Vagina (tissue), 2 donors: ENCODE results near the gene MEN1. TPM values are rescaled to one million over a fixed set of nuclear protein-coding genes. Genes with fewer than 3 reads are reported as not detected.

Experiments
- DNase-seq, 2 donors: peaks; one replicate each; pipeline ENCODE4 v3.0.0-alpha.2; 2017; ENCODE audit errors: extremely low spot score in 2 of 2
- H3K27ac ChIP-seq: fragments of 200-600 bp; sonication (generic); one replicate; pipeline ENCODE4 v1.5.1; 2019
- H3K27me3 ChIP-seq: fragments of 200-600 bp; sonication (generic); one replicate; pipeline ENCODE4 v1.5.1; 2019
- H3K36me3 ChIP-seq, 2 donors: fragments of 200-600 bp; sonication (generic); one replicate each; pipeline ENCODE4 v1.5.1; 2017 to 2019
- H3K4me1 ChIP-seq: fragments of 200-600 bp; sonication (generic); one replicate; pipeline ENCODE4 v1.5.1; 2019
- H3K4me3 ChIP-seq, 2 donors: fragments of 200-600 bp; sonication (generic); 1 replicate in 1 of 2; 2 replicates in 1 of 2; pipeline ENCODE4 v1.5.1; 2016 to 2019
- H3K9me3 ChIP-seq: fragments of 200-600 bp; sonication (generic); one replicate; pipeline ENCODE4 v1.5.1; 2019
- POLR2A ChIP-seq, 2 donors: fragments of 450-650 bp; IDR thresholded peaks; one replicate each; pipeline ENCODE4 v1.6.1; 2017; ENCODE audit warnings: antibody characterized with exemption in 2 of 2, mild to moderate bottlenecking in 2 of 2, moderate library complexity in 2 of 2
- POLR2AphosphoS5 ChIP-seq, 2 donors: sonication (generic); formaldehyde crosslinking; IDR thresholded peaks; one replicate each; pipeline ENCODE4 v1.9.0; 2017; ENCODE audit warnings: antibody characterized with exemption in 2 of 2, mild to moderate bottlenecking in 2 of 2, low read depth in 1 of 2; ENCODE audit not compliant: insufficient read depth in 1 of 2
- intact Hi-C: fragments of 100-400 bp; cut with DNase I; formaldehyde crosslinking; loops from one replicate; pipeline ENCODE4 v1.15.1; 2023
- total RNA-seq: library from RNA; depleted of rRNA; stranded (reverse); fragments of >200 nt; gene quantifications from one replicate; pipeline ENCODE4 v1.2.3, GENCODE V29; 2016
- TF ChIP-seq, protein P1 (sequence below), 3 experiments: fragments of 450-650 bp in 2 of 3; fragments of 200-600 bp in 1 of 3; sonication (generic) in 1 of 3; IDR thresholded peaks; one replicate each; pipeline ENCODE4 v1.5.1; 2017 to 2019; ENCODE audit warnings: antibody characterized with exemption in 3 of 3, mild to moderate bottlenecking in 2 of 3, moderate library complexity in 2 of 3

MEN1 gene
- total RNA-seq, 1 donor from 2014 or later = 27.0 TPM

DNA sequence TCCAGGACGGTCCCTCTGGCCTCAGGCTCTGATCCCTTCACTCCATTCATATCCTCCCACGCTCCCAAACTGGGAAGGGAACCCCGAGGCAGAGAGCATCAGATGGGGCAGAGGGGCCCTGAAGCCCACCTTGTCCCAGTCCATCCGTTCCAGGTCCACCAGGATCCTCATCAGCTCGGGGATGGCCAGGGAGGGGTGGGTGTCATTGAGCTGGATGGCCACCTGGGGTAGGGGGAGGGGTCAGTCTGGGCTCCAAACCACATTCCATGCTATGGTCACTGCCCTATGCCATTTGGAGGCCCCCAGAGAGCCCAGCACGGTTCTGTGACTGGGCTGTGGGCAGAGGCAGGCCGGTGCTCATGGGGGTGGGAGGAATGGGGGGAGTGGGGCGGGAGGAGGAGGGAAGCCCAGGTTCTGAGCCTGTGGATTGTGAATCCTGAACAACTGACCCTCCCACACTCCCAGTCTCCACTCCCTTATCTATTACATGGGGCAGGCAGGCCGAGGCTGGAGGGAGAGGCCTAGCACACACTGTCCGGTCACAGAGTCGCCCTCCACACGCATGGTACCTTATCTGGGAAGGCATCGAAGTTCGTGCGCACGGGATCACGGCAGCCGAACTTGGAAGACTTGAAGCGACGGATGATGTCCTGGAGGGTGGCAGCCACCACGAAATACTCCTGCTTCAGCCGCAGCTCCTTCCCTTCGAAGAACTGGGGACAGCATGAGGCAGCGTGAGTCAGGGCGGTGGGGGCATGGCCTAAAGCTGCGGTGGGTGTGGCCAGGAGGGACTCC is 56.0 kb downstream of the MEN1 start:
- DNase-seq = no peak
- H3K4me3 ChIP-seq = no peak overlapping the region
- intact Hi-C loops = no loop called here
- no peak overlapping the region for H3K27ac ChIP-seq
- H3K36me3 ChIP-seq = no peaks in the 10 kb centered on the region
- no peaks in the 10 kb centered on the region for H3K9me3 ChIP-seq
- H3K27me3 ChIP-seq = no peaks in the 10 kb centered on the region
- H3K4me1 ChIP-seq = peaks cover 4% of the 10 kb centered on the region
- no peak for TF ChIP-seq POLR2A (IDR thresholded peaks at IDR 0.05)
- TF ChIP-seq, protein P1, sequence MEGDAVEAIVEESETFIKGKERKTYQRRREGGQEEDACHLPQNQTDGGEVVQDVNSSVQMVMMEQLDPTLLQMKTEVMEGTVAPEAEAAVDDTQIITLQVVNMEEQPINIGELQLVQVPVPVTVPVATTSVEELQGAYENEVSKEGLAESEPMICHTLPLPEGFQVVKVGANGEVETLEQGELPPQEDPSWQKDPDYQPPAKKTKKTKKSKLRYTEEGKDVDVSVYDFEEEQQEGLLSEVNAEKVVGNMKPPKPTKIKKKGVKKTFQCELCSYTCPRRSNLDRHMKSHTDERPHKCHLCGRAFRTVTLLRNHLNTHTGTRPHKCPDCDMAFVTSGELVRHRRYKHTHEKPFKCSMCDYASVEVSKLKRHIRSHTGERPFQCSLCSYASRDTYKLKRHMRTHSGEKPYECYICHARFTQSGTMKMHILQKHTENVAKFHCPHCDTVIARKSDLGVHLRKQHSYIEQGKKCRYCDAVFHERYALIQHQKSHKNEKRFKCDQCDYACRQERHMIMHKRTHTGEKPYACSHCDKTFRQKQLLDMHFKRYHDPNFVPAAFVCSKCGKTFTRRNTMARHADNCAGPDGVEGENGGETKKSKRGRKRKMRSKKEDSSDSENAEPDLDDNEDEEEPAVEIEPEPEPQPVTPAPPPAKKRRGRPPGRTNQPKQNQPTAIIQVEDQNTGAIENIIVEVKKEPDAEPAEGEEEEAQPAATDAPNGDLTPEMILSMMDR (IDR thresholded peaks at IDR 0.05) = no peak
- no peak for TF ChIP-seq POLR2AphosphoS5 (IDR thresholded peaks at IDR 0.05; ENCODE audit: insufficient read depth in 1 of 2, low read depth in 1 of 2)

Other genes with a start within 250 kb of the MEN1 start
- not detected for gene SLC22A12, start 219.3 kb downstream of the MEN1 start, total RNA-seq
- gene NRXN2, start 87.4 kb downstream of the MEN1 start, total RNA-seq = 16.9 TPM
- 27.5 TPM for gene RASGRP2, start 66.4 kb downstream of the MEN1 start, total RNA-seq
- gene PYGM, start 50.6 kb downstream of the MEN1 start, total RNA-seq = 0.98 TPM
- gene SF1, start 32.0 kb downstream of the MEN1 start, total RNA-seq = 278 TPM
- 20.6 TPM for gene MAP4K2, start 7.3 kb downstream of the MEN1 start, total RNA-seq
- 13.0 TPM for gene CDC42BPG, start 34.1 kb upstream of the MEN1 start, total RNA-seq
- gene EHD1, start 68.1 kb upstream of the MEN1 start, total RNA-seq = 61.6 TPM
- gene ATG2A, start 106.7 kb upstream of the MEN1 start, total RNA-seq = 27.0 TPM
- gene PPP2R5B, start 114.1 kb upstream of the MEN1 start, total RNA-seq = 16.9 TPM
- not detected for gene GPHA2, start 125.3 kb upstream of the MEN1 start, total RNA-seq
- gene MAJIN, start 161.6 kb upstream of the MEN1 start, total RNA-seq = not detected
- not detected for gene BATF2, start 186.4 kb upstream of the MEN1 start, total RNA-seq
- 112 TPM for gene ARL2, start 203.6 kb upstream of the MEN1 start, total RNA-seq
- gene SNX15, start 216.9 kb upstream of the MEN1 start, total RNA-seq = 24.1 TPM
- 11.8 TPM for gene SAC3D1, start 230.7 kb upstream of the MEN1 start, total RNA-seq
- 30.7 TPM for gene NAALADL1, start 248.0 kb upstream of the MEN1 start, total RNA-seq